Vagina (tissue), 2 donors: Measurements from ENCODE around the gene TPST2. TPM values are rescaled to one million over a fixed set of nuclear protein-coding genes. Genes with fewer than 3 reads are reported as not detected.

Experiments
- DNase-seq, 2 donors: peaks; one replicate each; pipeline ENCODE4 v3.0.0-alpha.2; 2017; ENCODE audit errors: extremely low spot score in 2 of 2
- H3K27ac ChIP-seq: fragments of 200-600 bp; sonication (generic); one replicate; pipeline ENCODE4 v1.5.1; 2019
- H3K27me3 ChIP-seq: fragments of 200-600 bp; sonication (generic); one replicate; pipeline ENCODE4 v1.5.1; 2019
- H3K36me3 ChIP-seq, 2 donors: fragments of 200-600 bp; sonication (generic); one replicate each; pipeline ENCODE4 v1.5.1; 2017 to 2019
- H3K4me1 ChIP-seq: fragments of 200-600 bp; sonication (generic); one replicate; pipeline ENCODE4 v1.5.1; 2019
- H3K4me3 ChIP-seq, 2 donors: fragments of 200-600 bp; sonication (generic); 1 replicate in 1 of 2; 2 replicates in 1 of 2; pipeline ENCODE4 v1.5.1; 2016 to 2019
- H3K9me3 ChIP-seq: fragments of 200-600 bp; sonication (generic); one replicate; pipeline ENCODE4 v1.5.1; 2019
- CTCF ChIP-seq, 3 experiments: fragments of 450-650 bp in 2 of 3; fragments of 200-600 bp in 1 of 3; sonication (generic) in 1 of 3; IDR thresholded peaks; one replicate each; pipeline ENCODE4 v1.5.1; 2017 to 2019; ENCODE audit warnings: antibody characterized with exemption in 3 of 3, mild to moderate bottlenecking in 2 of 3, moderate library complexity in 2 of 3
- POLR2A ChIP-seq, 2 donors: fragments of 450-650 bp; IDR thresholded peaks; one replicate each; pipeline ENCODE4 v1.6.1; 2017; ENCODE audit warnings: antibody characterized with exemption in 2 of 2, mild to moderate bottlenecking in 2 of 2, moderate library complexity in 2 of 2
- POLR2AphosphoS5 ChIP-seq, 2 donors: sonication (generic); formaldehyde crosslinking; IDR thresholded peaks; one replicate each; pipeline ENCODE4 v1.9.0; 2017; ENCODE audit warnings: antibody characterized with exemption in 2 of 2, mild to moderate bottlenecking in 2 of 2, low read depth in 1 of 2; ENCODE audit not compliant: insufficient read depth in 1 of 2
- intact Hi-C: fragments of 100-400 bp; cut with DNase I; formaldehyde crosslinking; loops from one replicate; pipeline ENCODE4 v1.15.1; 2023
- total RNA-seq: library from RNA; depleted of rRNA; stranded (reverse); fragments of >200 nt; gene quantifications from one replicate; pipeline ENCODE4 v1.2.3, GENCODE V29; 2016

The TPST2 gene
- total RNA-seq, 1 donor from 2014 or later, result 96.3 TPM

GRCh38 chr22:26606611-26607010 lies 16.7 kb upstream of the TPST2 start:
- Histone ChIP-seq H3K36me3 (no peaks in the 10 kb centered on the region), H3K4me1 (peaks cover 6% of the 10 kb centered on the region), H3K27ac (no peak overlapping the region), H3K27me3 (no peaks in the 10 kb centered on the region), H3K4me3 (no peak overlapping the region), H3K9me3 (no peaks in the 10 kb centered on the region)
- intact Hi-C loops, result no loop called here
- no peak for TF ChIP-seq POLR2A (IDR thresholded peaks at IDR 0.05)
- TF ChIP-seq POLR2AphosphoS5 (IDR thresholded peaks at IDR 0.05; ENCODE audit: insufficient read depth in 1 of 2, low read depth in 1 of 2), result no peak
- no peak for TF ChIP-seq CTCF (IDR thresholded peaks at IDR 0.05)
- DNase-seq, result no peak

- Histone ChIP-seq H3K9me3 (no peaks in the 10 kb centered on the region), H3K4me3 (no peak overlapping the region), H3K27me3 (no peaks in the 10 kb centered on the region), H3K27ac (no peak overlapping the region), H3K4me1 (no peaks in the 10 kb centered on the region), H3K36me3 (no peaks in the 10 kb centered on the region)
- no peak for TF ChIP-seq CTCF (IDR thresholded peaks at IDR 0.05)
- no peak for TF ChIP-seq POLR2AphosphoS5 (IDR thresholded peaks at IDR 0.05; ENCODE audit: insufficient read depth in 1 of 2, low read depth in 1 of 2)
- TF ChIP-seq POLR2A (IDR thresholded peaks at IDR 0.05), result no peak
- intact Hi-C loops, result no loop called here
- no peak for DNase-seq
These were observed 14.4 kb upstream of the TPST2 start for GRCh38 chr22:26604368-26604767.

GRCh38 chr22:26602127-26602526 lies 12.2 kb upstream of the TPST2 start:
- H3K27me3 ChIP-seq, result no peaks in the 10 kb centered on the region
- DNase-seq, result no peak
- no peak overlapping the region for H3K4me3 ChIP-seq
- H3K36me3 ChIP-seq, result no peaks in the 10 kb centered on the region
- intact Hi-C loops, result no loop called here
- H3K4me1 ChIP-seq, result no peaks in the 10 kb centered on the region
- H3K9me3 ChIP-seq, result no peaks in the 10 kb centered on the region
- no peak overlapping the region for H3K27ac ChIP-seq
- TF ChIP-seq POLR2A (IDR thresholded peaks at IDR 0.05) (no peak), CTCF (IDR thresholded peaks at IDR 0.05) (no peak), POLR2AphosphoS5 (IDR thresholded peaks at IDR 0.05; ENCODE audit: insufficient read depth in 1 of 2, low read depth in 1 of 2) (no peak)

- DNase-seq, result no peak
- H3K27me3 ChIP-seq, result no peaks in the 10 kb centered on the region
- no peaks in the 10 kb centered on the region for H3K4me1 ChIP-seq
- no peak overlapping the region for H3K4me3 ChIP-seq
- H3K27ac ChIP-seq, result no peak overlapping the region
- no peaks in the 10 kb centered on the region for H3K36me3 ChIP-seq
- intact Hi-C loops, result no loop called here
- TF ChIP-seq POLR2A (IDR thresholded peaks at IDR 0.05), result no peak
- no peak for TF ChIP-seq POLR2AphosphoS5 (IDR thresholded peaks at IDR 0.05; ENCODE audit: insufficient read depth in 1 of 2, low read depth in 1 of 2)
- TF ChIP-seq CTCF (IDR thresholded peaks at IDR 0.05), result no peak
- H3K9me3 ChIP-seq, result no peaks in the 10 kb centered on the region
These were observed 11.8 kb upstream of the TPST2 start for GRCh38 chr22:26601726-26602125.

GRCh38 chr22:26599505-26599904 lies 9.6 kb upstream of the TPST2 start:
- TF ChIP-seq POLR2AphosphoS5 (IDR thresholded peaks at IDR 0.05; ENCODE audit: insufficient read depth in 1 of 2, low read depth in 1 of 2) (no peak), POLR2A (IDR thresholded peaks at IDR 0.05) (no peak), CTCF (IDR thresholded peaks at IDR 0.05) (no peak)
- intact Hi-C loops, result no loop called here
- no peaks in the 10 kb centered on the region for H3K27me3 ChIP-seq

More at GRCh38 chr22:26599505-26599904, 9.6 kb upstream of the TPST2 start:
- no peak for DNase-seq
- Histone ChIP-seq H3K36me3 (no peaks in the 10 kb centered on the region), H3K9me3 (no peaks in the 10 kb centered on the region), H3K27ac (no peak overlapping the region), H3K4me1 (no peaks in the 10 kb centered on the region), H3K4me3 (no peak overlapping the region)
